SHP77 (cell line): Measurements from ENCODE around the gene ZNF133.
A peak's percentile ranks its signal among the peaks of the same experiment; 100 is the strongest.
"Not testable (repeated sequence)": the region's sequence is repeated elsewhere in the genome, so short reads cannot be mapped to it uniquely, and the experiment has no call there.

Experiments
- DNase-seq, 2 experiments: peaks; one replicate each; lab custom pipeline; 2025; lab: John Stamatoyannopoulos, UW

The ZNF133 gene

DNA sequence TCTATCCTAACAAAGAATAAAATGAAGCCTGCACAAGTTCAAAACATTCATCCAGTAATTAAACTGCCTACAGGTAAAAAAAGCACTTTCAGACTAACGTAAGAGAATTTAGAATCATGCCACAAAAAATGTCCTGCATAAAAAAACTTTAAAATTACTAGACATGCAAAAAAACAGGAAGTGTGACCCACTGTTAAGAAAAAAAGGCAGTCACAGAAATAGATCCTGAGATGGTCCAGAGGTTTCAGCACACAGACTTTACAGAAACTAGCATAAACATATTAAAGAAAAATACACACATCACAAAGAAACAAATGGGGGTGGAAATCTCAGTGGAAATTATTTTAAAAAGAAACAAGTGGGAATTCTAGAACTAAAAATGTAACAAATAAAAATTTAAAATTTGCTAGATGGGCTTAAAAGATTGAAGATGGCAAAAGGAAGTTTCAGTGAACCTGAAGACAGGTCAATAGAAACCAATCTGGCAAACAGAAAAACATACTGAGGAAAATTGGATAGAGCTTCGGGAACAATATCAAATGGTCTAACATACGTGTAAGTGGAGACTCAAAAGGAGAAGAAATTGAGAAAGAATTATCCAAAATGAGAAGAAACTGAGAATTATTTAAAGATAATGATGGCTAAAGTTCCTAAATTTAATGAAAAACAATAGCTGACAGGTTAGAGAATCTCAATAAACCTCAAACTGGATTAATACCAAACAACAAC lies 3.4 kb upstream of the ZNF133 start:
- DNase-seq = no peak

DNA sequence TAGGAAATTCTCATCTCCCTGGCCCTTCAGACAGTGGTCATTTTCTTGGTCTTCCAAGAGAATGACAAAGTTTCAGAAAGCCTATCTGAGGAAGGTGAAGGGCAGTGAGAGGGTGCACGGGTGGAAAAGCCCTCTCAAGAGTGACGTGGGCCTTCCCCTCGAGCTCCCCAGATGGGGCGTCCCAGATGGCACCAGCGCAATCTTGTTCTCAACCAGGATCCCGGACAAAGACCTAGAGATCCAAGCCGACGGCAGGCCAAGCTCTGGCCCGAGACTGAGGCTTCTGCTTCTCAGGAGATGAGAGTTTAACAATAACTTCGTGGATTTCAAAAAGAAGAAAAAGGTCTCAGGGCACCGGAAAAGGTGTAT lies 797 bp upstream of the ZNF133 start:
- DNase-seq = no peak

DNA sequence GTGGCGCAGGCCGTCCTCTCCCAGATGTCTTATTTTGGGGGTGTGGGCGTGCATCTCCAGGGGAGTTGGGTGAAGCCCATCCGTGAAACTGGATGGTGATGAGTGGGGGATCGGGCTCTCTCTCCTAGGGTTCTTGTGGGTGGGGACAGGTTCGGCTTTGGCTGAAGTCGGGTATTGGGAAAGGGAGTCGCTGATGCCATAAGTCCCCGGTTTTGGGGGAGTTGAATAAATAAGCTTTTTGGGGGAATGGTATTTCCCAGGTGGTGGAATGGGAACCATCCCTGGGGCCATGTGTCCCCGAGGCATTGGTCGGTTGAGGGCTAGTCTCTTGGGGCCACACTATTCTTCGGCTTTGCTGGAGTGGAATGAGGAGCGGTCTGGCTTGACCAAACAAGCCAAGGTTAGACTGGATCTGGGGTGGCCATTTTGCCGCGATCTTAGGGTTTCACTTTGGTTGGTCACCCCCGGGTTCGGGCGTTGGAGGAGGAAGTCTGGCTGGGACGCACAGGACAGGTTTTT lies 481 bp downstream of the ZNF133 start:
- peak in 1 of 2 experiments; percentile 40 for DNase-seq

DNA sequence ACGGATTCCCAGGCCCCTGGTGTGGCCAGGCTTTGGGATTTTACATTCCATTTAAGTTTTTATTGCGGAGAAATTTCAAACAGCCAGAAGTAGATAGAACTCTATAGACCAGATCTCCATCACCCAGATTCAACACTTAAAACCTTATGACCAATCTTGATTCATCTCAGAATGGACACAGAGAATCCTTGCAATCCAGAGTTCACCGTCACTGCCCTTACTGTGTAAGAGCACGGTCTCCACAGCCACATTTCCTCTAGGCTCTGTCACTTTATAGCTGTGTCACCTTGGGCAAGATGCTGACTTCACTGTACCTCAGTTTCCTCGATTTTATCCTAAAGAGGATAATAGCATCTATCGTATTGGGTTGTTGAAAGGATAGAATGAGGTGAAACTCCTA lies 979 bp downstream of the ZNF133 start:
- no peak for DNase-seq

DNA sequence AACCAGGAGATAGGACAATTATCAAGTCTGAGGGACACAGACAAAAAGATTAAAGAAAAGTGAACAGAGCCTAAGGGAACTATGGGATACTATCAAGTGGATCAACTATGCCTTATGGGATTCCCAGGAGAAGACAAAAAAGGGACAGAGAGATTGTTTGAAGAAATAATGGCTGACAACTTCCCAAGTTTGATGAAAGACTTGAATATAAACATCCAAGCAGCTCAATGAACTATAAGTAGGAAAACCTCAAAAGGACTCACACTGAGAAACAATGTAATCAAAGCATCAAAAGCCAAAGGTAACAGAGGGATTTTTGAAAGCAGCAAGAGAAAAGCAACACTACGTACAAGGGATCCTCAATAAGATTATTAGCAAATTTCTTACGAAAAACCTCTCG lies 11.0 kb downstream of the ZNF133 start:
- DNase-seq = no peak

DNA sequence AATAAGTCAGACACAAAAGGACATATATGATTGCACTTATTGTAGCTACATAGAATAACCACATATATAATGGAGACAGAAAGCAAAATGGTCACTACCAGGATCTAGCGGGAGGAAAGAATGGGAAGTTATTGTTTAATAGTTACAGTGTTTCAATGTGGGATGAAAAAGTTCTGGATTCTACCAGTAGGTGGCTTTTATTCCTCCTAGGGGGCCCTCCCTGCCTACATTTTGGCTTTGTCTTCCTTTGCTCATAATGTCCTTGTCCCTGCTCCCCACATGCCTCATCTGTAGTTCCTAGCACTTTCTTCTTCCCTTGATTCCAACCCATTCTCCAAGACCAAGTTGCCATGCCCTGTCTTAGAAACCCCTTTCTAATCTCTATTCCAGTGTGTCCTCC lies 16.3 kb downstream of the ZNF133 start:
- no peak for DNase-seq

DNA sequence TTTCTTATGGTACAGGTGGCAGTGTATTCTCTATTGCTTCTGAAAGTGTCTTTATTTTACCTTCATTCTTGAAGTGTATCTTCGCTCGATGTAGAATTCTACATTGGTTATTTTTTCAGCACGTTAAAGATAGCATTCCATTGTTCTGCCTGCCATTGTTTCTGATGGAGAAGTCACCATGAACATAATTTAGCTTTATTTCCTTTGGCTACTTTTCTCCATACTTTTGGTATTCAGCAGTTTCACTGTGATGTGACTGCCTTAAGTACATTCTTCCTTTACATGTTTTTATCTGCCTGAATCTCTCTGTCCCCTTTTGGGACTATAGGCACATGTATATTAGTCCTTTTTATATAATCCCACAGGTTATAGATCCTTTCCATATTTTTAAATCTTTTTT lies 19.0 kb downstream of the ZNF133 start:
- DNase-seq = no peak

DNA sequence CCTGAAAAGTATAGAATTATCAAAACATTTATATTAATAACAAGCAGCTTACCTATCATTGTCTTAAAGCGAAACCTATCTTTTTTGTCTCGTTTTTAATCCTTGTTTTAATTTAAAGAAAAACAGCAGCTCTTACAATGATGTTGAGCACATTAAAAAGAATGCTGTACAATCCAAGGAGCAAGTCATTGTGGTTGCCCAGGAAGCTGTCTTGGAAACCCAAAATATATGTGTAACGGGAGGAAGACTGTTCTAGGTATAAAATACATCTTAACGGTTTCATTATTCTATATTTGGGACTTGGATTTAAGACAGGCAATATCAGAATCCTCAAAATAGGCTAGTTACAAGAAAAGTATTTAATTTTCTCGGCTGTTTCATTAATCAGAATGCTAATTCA lies 21.7 kb downstream of the ZNF133 start:
- DNase-seq = no peak

DNA sequence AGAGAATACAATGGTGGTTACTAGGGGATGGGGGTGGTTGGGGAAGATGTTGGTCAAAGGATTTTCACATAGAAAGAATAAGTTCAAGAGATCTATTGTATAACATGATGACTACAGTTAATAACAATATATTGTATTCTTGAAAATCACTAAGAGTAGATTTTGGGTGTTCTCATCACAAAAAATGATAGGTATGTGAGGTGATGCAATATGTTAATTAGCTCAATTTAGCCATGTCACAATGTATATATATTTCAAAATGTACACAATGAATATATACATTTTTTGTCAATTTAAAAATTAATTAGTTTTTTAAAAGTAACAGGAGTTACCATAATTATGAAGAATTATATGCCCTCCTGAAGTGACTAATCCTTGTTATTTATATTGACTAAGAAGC lies 22.3 kb downstream of the ZNF133 start:
- no peak for DNase-seq

DNA sequence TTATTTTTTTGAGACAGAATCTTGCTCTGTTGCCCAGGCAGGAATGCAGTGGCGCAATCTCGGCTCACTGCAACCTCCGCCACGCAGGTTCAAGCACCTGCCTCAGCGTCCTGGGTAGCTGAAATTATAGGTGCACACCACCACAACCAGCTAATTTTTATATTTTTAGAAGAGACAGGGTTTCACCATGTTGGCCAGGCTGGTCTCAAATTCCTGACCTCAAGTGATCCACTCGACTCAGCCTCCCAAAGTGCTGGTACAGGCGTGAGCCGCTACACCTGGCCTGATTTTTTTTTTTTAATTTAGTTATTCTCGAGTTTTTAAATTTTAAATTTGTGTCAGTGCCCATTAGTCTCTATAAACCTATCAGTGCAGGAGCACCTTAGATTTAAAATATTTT lies 24.4 kb downstream of the ZNF133 start:
- no peak for DNase-seq

DNA sequence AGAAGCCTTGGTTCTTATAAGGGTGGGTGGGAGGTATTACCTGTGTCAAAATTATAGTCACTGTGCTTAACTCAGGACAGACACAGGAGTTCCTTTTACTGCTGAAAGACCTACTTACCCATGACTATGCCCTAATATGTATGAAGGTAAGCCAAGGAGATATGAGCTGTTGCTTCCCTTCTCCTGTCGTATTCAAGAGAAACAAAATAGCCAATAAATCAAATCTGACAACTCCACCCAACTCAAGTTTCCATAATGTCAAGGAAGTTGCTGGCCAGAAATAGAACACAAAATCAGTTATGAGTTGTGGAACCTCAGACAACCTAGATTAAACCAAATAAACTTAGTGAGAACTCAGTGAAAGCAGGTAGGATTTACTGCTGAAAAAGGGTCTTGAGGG lies 25.1 kb downstream of the ZNF133 start:
- no peak for DNase-seq

DNA sequence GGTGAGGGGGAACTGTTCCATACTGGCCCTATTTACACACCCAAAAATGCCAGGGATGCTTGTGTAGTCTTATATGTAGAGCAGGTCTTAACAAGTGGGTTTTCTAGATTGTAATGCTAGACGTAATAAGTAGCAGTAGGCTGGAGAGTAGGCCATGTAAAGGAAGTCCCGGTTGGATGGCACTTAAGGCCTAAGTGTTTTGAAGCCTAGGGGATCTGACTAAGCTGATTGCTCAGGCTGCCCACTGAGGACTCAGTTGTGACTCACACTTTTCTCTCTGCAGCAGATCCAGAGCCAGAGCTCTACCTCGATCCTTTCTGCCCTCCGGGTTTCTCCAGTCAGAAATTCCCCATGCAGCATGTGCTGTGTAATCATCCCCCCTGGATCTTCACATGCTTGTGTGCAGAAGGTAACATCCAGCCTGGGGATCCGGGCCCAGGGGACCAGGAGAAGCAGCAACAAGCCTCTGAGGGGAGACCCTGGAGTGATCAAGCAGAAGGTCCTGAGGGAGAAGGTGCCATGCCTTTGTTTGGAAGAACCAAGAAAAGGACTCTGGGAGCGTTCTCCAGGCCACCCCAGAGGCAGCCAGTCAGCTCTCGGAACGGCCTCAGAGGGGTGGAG lies 26.6 kb downstream of the ZNF133 start:
- no peak for DNase-seq

DNA sequence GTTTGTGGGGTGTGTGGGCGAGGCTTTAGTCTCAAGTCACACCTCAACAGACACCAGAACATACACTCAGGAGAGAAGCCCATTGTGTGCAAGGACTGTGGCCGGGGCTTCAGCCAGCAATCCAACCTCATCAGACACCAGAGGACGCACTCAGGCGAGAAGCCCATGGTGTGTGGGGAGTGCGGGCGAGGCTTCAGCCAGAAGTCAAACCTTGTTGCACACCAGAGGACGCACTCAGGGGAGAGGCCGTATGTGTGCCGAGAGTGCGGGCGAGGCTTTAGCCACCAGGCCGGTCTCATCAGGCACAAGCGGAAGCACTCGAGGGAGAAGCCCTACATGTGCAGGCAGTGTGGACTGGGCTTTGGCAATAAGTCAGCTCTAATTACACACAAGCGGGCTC lies 27.8 kb downstream of the ZNF133 start:
- no peak for DNase-seq

DNA sequence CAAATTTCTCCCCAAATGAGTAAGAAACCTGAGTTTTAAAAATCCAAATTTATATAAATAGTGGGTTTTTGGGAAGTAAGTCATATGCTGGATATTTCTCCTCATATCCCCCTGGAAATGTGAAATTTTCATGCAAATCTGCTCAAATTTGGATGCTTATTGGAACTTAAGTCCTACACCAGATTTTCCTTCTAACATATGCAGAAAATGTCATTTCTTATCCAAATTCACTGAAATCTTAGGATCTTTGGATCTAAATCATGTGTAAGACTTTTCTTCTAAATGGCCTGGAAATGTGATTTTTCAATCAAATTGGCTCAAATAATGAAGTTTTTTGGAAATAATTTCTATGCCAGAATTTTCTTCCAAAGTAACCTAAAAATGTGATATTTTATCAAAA lies 33.0 kb downstream of the ZNF133 start:
- no peak for DNase-seq

DNA sequence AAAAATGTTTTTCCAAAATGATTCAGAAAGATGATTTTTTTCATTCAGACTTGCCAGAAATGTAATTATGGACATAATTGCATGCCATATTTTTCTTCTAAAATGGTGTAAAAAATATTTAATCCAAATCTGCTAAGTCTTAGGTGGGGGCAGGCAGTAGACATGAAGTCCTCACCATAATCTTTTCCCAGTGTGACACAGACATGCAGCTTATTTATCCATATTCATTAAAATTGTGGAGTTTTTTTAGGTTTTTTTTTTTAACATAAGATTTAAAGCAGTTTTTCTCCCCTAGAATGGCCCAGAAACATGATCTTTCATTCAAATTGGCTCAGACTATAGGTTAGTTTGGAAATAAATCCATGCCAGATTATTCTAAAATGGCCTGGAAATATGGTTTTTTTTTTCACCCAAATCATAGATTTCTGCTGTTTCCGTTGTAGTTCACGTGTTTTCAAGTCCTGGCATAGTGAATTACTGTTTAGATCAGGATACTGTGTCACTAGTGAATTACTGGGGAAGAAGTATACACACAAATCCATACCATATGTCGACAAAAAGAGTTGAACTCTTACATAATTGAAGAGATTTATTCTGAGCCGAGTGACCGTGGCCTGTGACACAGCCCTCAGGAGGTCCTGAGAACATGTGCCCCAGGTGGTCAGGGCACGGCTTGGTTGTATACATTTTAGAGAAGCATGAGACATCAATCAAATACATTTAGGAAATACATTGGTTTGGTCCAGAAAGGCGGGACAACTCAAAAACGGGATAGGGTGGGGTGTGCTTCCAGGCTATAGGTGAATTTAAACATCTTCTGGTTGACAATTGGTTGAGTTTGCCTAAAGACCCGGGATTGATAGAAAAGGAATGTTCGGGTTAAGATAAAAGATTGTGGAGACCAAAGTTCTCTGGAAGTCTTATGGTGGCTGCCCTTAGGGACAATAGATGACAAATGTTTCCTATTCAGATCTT lies 33.9 kb downstream of the ZNF133 start:
- no peak for DNase-seq

DNA sequence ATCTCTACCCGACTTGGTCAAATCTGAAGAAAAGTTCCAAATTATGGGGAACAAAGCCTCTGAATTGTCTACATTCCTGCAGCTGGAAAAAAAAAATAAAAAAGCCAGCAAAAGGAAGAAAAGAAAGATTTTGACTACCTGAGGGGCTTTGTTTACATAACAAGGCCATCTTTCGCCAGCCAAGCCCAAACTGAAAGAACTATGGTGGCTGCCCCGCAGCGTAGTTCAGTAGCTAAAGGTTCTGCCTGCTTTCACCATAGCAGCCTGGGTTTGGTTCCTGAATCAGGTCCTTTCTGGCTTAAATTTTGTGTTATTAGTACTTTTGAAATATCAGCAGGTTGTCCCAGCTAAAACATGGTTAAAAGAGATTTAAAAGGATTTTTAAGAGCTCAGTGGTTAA lies 35.4 kb downstream of the ZNF133 start:
- no peak for DNase-seq

DNA sequence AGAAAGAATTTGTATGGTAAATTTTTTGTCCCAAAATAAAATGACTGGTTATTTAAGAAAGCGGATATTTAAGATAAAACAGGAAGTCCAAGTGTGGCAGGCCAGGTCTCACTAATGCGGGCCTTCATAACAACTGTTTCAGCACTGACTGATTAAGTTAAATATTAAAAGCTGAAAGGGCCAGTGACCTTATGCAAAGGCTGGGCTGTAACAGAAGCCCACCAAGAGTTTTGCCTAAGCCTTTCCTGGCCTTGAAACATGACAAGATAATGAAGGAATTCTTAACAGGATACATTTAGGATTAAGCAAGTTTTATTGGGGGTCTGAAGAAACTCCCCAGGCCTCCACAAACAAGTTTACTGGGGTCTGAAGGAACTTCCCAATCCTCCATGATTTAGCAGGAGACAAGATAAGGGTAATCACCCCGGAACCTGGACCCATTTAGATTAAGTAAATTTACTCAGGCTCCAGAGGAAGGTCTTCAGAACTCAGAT lies 36.3 kb downstream of the ZNF133 start:
- no peak for DNase-seq

DNA sequence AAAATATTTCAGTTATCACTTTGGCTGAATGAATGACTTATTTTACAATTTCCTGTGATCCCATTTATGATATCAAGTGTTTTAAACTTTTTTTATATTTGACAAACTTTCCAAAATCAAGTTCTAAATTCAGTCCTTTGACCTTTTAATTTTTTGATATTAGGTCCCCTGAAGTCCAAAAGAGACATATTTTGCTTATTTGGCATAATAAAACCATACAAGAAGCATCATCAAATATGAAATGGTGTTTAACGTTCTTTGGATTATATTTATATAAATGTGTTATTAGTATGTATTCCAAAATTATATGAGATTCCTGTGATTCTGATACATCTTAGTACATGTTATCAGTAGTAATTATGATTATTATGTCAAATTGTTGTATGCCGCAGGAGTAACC lies 38.7 kb downstream of the ZNF133 start:
- DNase-seq = no peak

DNA sequence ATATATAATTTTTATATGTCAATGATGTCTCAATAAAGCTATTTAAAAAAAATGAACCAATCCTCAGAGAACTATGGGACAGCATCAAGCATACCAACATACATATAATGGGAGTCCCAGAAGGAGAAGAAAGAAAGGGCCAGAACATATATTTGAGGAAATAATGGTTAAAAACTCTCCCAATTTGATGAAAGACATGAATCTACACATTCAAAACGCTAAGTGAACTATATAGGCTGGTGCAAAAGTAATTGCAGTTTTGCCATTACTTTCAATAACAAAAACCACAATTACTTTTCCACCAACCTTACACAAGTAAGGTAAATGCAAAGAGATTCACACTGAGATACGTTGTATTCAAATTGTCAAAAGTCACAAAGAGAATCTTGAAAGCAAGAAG lies 43.4 kb downstream of the ZNF133 start:
- DNase-seq = no peak

DNA sequence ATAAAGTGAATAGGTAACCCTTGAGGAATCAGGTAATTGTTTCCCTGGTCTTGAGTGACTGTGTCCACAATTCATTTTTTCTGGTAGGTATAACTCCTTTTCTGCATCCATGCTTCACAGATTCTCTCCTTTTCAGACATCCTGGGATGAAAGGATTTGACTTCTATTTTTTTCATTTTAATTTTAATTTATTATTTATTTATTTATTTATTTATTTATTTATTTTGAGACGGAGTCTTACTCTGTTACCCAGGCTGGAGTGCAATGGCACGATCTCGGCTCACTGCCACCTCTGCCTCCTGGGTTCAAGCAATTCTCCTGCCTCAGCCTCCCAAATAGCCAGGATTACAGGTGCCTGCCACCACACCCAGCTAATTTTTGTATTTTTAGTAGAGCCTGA lies 61.4 kb downstream of the ZNF133 start:
- not testable (repeated sequence) for DNase-seq

DNA sequence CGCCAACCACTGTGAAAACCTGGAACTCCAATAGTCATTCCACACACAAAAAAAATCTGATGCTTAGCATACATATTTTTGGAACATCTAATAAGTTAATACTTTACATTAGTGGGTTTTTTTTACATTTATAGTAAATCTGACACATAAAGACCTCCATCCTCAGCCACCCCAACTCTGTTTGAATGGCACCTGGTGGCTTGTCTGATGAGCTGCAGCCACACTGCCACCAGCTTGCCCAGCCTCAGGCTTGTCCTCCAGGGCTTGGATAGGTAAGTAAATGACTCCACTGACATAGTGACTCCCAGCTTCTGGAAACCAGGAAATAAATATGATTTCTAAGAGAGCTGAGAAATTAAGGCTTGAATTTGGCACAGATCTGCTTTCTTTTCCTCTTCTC lies 71.5 kb downstream of the ZNF133 start:
- no peak for DNase-seq

DNA sequence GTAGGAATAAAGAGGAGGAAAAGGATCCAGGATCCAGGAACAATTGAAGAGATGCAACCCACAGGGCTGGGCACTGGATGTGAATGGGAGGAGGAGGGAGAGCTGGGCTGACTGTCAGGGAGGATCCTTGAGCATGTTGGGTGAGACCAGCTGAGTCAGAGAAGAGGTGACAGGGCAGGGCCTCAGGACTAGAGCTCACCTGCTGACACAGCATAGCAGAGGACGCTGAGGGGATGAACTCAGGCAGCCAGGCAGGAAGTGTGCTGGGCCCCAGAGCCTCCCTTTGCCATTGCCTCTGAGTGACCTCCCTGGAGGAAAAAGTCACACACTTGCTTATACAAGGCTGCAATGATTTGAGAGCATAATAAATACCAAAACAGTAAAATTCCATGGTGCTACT lies 72.3 kb downstream of the ZNF133 start:
- DNase-seq = no peak

DNA sequence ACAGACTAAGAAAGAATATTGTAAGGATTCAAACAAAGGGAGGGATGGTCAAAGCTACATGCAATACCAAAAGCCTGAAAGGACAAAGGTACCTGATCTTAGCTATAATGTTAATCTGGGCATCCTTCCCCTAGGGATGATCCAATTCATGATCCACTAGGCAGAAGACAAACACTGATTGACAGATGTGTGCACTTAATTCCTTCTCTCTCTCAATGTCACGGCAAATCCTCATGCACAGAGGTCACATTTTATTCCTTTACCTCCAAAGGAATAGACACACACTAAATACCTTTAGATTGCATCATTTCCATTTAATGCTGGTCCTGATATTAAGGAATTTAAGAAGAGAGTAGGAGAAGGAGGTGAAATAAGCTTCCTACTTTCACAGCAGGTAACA lies 73.4 kb downstream of the ZNF133 start:
- DNase-seq = no peak
